H9 (cell line): ENCODE data around the gene PGLYRP4. TPM values are rescaled to one million over a fixed set of nuclear protein-coding genes. Genes with fewer than 3 reads are reported as not detected.

ENCODE experiments used
- DNase-seq: peaks from one replicate; pipeline ENCODE4 v3.0.0-alpha.2; 2017
- H2AFZ ChIP-seq: one replicate; pipeline ENCODE4 v1.6.1; 2013; ENCODE audit warnings: mild to moderate bottlenecking, low read length, control low read depth, moderate library complexity
- H2AK5ac ChIP-seq: 2 replicates; pipeline ENCODE4 v1.6.1; 2013; ENCODE audit warnings: low read length, control low read depth, mixed read lengths; ENCODE audit not compliant: insufficient read length
- H2BK120ac ChIP-seq: one replicate; pipeline ENCODE4 v1.6.1; 2013; ENCODE audit warnings: low read depth, mild to moderate bottlenecking, low read length, control low read depth, inconsistent platforms; ENCODE audit not compliant: poor library complexity, severe bottlenecking
- H2BK12ac ChIP-seq: 2 replicates; pipeline ENCODE4 v1.6.1; 2013; ENCODE audit warnings: low read length, control low read depth, mixed read lengths, low read depth; ENCODE audit not compliant: insufficient read length
- H2BK15ac ChIP-seq: 2 replicates; pipeline ENCODE4 v1.6.1; 2013; ENCODE audit warnings: low read depth, low read length, control low read depth
- H2BK20ac ChIP-seq: one replicate; pipeline ENCODE4 v1.6.1; 2013; ENCODE audit warnings: low read depth, mild to moderate bottlenecking, low read length, control low read depth, inconsistent platforms; ENCODE audit not compliant: poor library complexity, severe bottlenecking
- H2BK5ac ChIP-seq: 2 replicates; pipeline ENCODE4 v1.6.1; 2013; ENCODE audit warnings: low read length, control low read depth, mixed read lengths; ENCODE audit not compliant: insufficient read length
- H3K14ac ChIP-seq: 2 replicates; pipeline ENCODE4 v1.6.1; 2013; ENCODE audit warnings: low read length, control low read depth; ENCODE audit not compliant: insufficient read depth
- H3K18ac ChIP-seq: 2 replicates; pipeline ENCODE4 v1.6.1; 2013; ENCODE audit warnings: low read depth, mild to moderate bottlenecking, mixed read lengths, low read length, control low read depth; ENCODE audit not compliant: insufficient read length
- H3K23ac ChIP-seq: 2 replicates; pipeline ENCODE4 v1.6.1; 2013; ENCODE audit warnings: low read length, control low read depth, mixed read lengths, low read depth; ENCODE audit not compliant: insufficient read length
- H3K23me2 ChIP-seq: 2 replicates; pipeline ENCODE4 v1.6.1; 2013; ENCODE audit warnings: low read depth, mild to moderate bottlenecking, mixed read lengths, low read length, control low read depth; ENCODE audit not compliant: insufficient read length, poor library complexity, severe bottlenecking
- H3K27ac ChIP-seq: 2 replicates; pipeline ENCODE4 v1.5.1; 2013; ENCODE audit warnings: low read length, control low read depth, mixed read lengths, low read depth; ENCODE audit not compliant: insufficient read length
- H3K27me3 ChIP-seq: 2 replicates; pipeline ENCODE4 v1.6.1; 2013; ENCODE audit warnings: low read length, control low read depth, inconsistent platforms; ENCODE audit not compliant: insufficient read depth
- H3K4ac ChIP-seq: 2 replicates; pipeline ENCODE4 v1.6.1; 2013; ENCODE audit warnings: low read depth, mild to moderate bottlenecking, control low read depth, inconsistent platforms, low read length, moderate library complexity
- H3K4me1 ChIP-seq: 2 replicates; pipeline ENCODE4 v1.6.1; 2013; ENCODE audit warnings: low read length, control low read depth, inconsistent platforms; ENCODE audit not compliant: insufficient read depth
- H3K4me2 ChIP-seq: 2 replicates; pipeline ENCODE4 v1.6.1; 2013; ENCODE audit warnings: low read length, control low read depth, mixed read lengths; ENCODE audit not compliant: insufficient read length, insufficient read depth
- H3K56ac ChIP-seq: 2 replicates; pipeline ENCODE4 v1.6.1; 2013; ENCODE audit warnings: low read depth, mild to moderate bottlenecking, mixed read lengths, low read length, control low read depth; ENCODE audit not compliant: insufficient read length
- H3K79me1 ChIP-seq: 2 replicates; pipeline ENCODE4 v1.6.1; 2013; ENCODE audit warnings: low read depth, mild to moderate bottlenecking, moderate library complexity, low read length, control low read depth, inconsistent platforms; ENCODE audit not compliant: insufficient read depth, poor library complexity, severe bottlenecking
- H3K79me2 ChIP-seq: 2 replicates; pipeline ENCODE4 v1.6.1; 2013; ENCODE audit warnings: low read length, control low read depth, inconsistent platforms; ENCODE audit not compliant: insufficient read depth
- H3K9ac ChIP-seq: 2 replicates; pipeline ENCODE4 v1.6.1; 2013; ENCODE audit warnings: low read length, control low read depth, mixed read lengths; ENCODE audit not compliant: insufficient read length; ENCODE audit errors: extremely low read depth
- H3K9me3 ChIP-seq: one replicate; pipeline ENCODE4 v1.6.1; 2013; ENCODE audit warnings: low read depth, low read length, inconsistent platforms; ENCODE audit not compliant: control insufficient read depth
- H3T11ph ChIP-seq: one replicate; pipeline ENCODE4 v1.6.1; 2013; ENCODE audit warnings: mild to moderate bottlenecking, low read length, control low read depth, inconsistent platforms
- H4K20me1 ChIP-seq: one replicate; pipeline ENCODE4 v1.6.1; 2013; ENCODE audit not compliant: control insufficient read depth, insufficient read length, insufficient read depth
- H4K5ac ChIP-seq: 2 replicates; pipeline ENCODE4 v1.6.1; 2013; ENCODE audit warnings: low read depth, mild to moderate bottlenecking, mixed read lengths, low read length, control low read depth; ENCODE audit not compliant: insufficient read length
- H4K8ac ChIP-seq: replicated peaks from 2 replicates; pipeline ENCODE4 v1.6.1; 2013; ENCODE audit warnings: low read length, control low read depth, mixed read lengths, low read depth; ENCODE audit not compliant: insufficient read length
- H4K91ac ChIP-seq: 2 replicates; pipeline ENCODE4 v1.6.1; 2013; ENCODE audit warnings: low read depth, mild to moderate bottlenecking, moderate library complexity, mixed read lengths, low read length, control low read depth; ENCODE audit not compliant: insufficient read length
- H3K27ac Mint-ChIP-seq, 3 experiments: 2 replicates in 2 of 3; 3 replicates in 1 of 3; pipeline ENCODE4 v1.8.0; 2020 to 2021; ENCODE audit warnings: mixed read lengths in 3 of 3, mild to moderate bottlenecking in 1 of 3, moderate library complexity in 1 of 3
- H3K27me3 Mint-ChIP-seq: 2 replicates; pipeline ENCODE4 v1.8.0; 2021; ENCODE audit warnings: low read depth, mild to moderate bottlenecking, moderate library complexity, mixed read lengths
- H3K36me3 Mint-ChIP-seq, 3 experiments: 2 replicates in 2 of 3; 3 replicates in 1 of 3; pipeline ENCODE4 v1.8.0; 2020 to 2021; ENCODE audit warnings: low read depth in 3 of 3, mixed read lengths in 3 of 3; ENCODE audit not compliant: insufficient read depth in 1 of 3
- H3K4me1 Mint-ChIP-seq, 2 experiments: 2 replicates each; pipeline ENCODE4 v1.8.0; 2020; ENCODE audit warnings: mixed read lengths in 2 of 2
- H3K4me3 Mint-ChIP-seq, 2 experiments: 2 replicates in 1 of 2; 3 replicates in 1 of 2; pipeline ENCODE4 v1.8.0; 2020 to 2021; ENCODE audit warnings: mild to moderate bottlenecking in 2 of 2, mixed read lengths in 2 of 2, moderate library complexity in 1 of 2
- H3K9me3 Mint-ChIP-seq, 2 experiments: 2 replicates in 1 of 2; 3 replicates in 1 of 2; pipeline ENCODE4 v1.8.0; 2020; ENCODE audit warnings: mild to moderate bottlenecking in 2 of 2, mixed read lengths in 2 of 2, moderate library complexity in 1 of 2
- CTCF ChIP-seq: fragments of 200-600 bp; sonication (generic); conservative IDR thresholded peaks from 3 replicates; pipeline ENCODE4 v1.8.0; 2021; ENCODE audit warnings: antibody characterized with exemption, mild to moderate bottlenecking
- WGBS: extraction: QIAGEN DNeasy Blood & Tissue Kit; methylation state at CpG from one replicate; pipeline ENCODE4 v1.1.7; 2013; ENCODE audit warnings: missing lambda C conversion rate, low lambda C conversion rate, mixed read lengths; ENCODE audit not compliant: insufficient read length; ENCODE audit errors: extremely low coverage; 5-methylcytosine and 5-hydroxymethylcytosine counted together
- total RNA-seq: library from RNA; stranded (reverse); gene quantifications from 2 replicates; pipeline ENCODE4 v1.2.1, GENCODE V29; 2021

PGLYRP4 gene
- total RNA-seq, 1 experiment from 2014 or later = not detected

DNA sequence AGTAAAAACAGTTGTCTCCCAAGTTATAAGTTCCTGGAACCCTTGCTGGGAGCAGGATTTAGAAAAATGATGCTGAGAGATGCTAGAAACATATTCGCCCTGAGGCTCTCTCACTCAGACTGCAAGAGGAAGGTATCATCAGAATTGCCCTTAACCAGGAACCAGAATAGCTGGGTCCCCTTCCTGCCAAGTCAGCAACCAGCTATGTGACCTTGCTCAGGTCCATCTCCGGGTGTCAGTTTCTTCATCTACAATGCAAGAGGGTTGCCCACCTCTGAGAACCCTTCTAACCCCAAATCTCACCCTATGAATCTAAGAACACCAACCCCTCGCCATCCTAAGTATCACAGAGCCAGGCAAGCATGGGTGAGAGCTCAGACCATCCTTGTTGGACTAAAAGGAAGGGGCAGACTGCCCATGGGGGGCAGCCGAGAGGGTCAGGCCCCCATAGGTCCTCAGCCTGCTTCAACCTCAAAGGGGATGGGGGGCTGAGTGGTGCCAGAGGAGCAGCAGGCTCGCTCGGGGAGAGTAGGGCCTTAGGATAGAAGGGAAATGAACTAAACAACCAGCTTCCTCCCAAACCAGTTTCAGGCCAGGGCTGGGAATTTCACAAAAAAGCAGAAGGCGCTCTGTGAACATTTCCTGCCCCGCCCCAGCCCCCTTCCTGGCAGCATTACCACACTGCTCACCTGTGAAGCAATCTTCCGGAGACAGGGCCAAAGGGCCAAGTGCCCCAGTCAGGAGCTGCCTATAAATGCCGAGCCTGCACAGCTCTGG lies 8.6 kb upstream of the PGLYRP4 start:
- no peak overlapping the region for H2BK15ac ChIP-seq
- no peaks in the 10 kb centered on the region for H3K79me1 ChIP-seq
- H2BK5ac ChIP-seq = no peak overlapping the region
- H3K27ac Mint-ChIP-seq = no peak overlapping the region
- no peak overlapping the region for H3K9ac ChIP-seq
- no peaks in the 10 kb centered on the region for H3K79me2 ChIP-seq
- no peak overlapping the region for H3K4me2 ChIP-seq
- H3K56ac ChIP-seq = no peak overlapping the region
- no peak overlapping the region for H3K27ac ChIP-seq
- no peaks in the 10 kb centered on the region for H3K36me3 Mint-ChIP-seq
- no peak overlapping the region for H3K4me3 Mint-ChIP-seq
- no peak overlapping the region for H2BK12ac ChIP-seq
- H2BK20ac ChIP-seq = no peak overlapping the region
- no peak overlapping the region for H3K4ac ChIP-seq
- H3K23me2 ChIP-seq = no peaks in the 10 kb centered on the region
- no peak overlapping the region for H4K5ac ChIP-seq
- no peak overlapping the region for H4K91ac ChIP-seq
- no peaks in the 10 kb centered on the region for H3K9me3 ChIP-seq
- no peaks in the 10 kb centered on the region for H4K20me1 ChIP-seq
- H2AK5ac ChIP-seq = no peak overlapping the region
- H3K18ac ChIP-seq = no peak overlapping the region
- peaks cover 0 to 4% of the 10 kb centered on the region in 2 experiments; a peak in 2 of 5 replicates for H3K9me3 Mint-ChIP-seq
- TF ChIP-seq CTCF = no peak
- H3K4me1 ChIP-seq = no peaks in the 10 kb centered on the region
- no peak overlapping the region for H2BK120ac ChIP-seq
- H2AFZ ChIP-seq = no peak overlapping the region
- no peaks in the 10 kb centered on the region; the same call in 1 of the 2 replicates for H3K27me3 Mint-ChIP-seq
- H3K23ac ChIP-seq = no peak overlapping the region
- DNase-seq = no peak
- no CpG with 5 or more reads among the region's 10 CpGs for WGBS
- no peaks in the 10 kb centered on the region for H3K27me3 ChIP-seq
- no peaks in the 10 kb centered on the region for H3K4me1 Mint-ChIP-seq
- H3K14ac ChIP-seq = no peak overlapping the region
- H3T11ph ChIP-seq = no peak overlapping the region
- no peak overlapping the region for H4K8ac ChIP-seq
